Measurements from ENCODE around the gene IGFLR1. TPM values are rescaled to one million over a fixed set of nuclear protein-coding genes. Genes with fewer than 3 reads are reported as not detected.

Gene IGFLR1
- total and polyA plus RNA-seq, 2 of the 8 experiments (the other 6 are each of a cell fraction or from before 2014, with no cell fraction given): 8.4 to 28.9 TPM

- peak; percentile 99 for TF ChIP-seq CTCF (IDR thresholded peaks at IDR 0.05; ENCODE audit: control extremely low read depth in 1 of 3, insufficient read depth in 1 of 3, low read depth in 1 of 3, low read length in 3 of 3)
- TF ChIP-seq TAF1 (IDR thresholded peaks at IDR 0.05; ENCODE audit: low read depth, low read length): no peak
- no peak for TF ChIP-seq POU5F1 (IDR thresholded peaks at IDR 0.05; ENCODE audit: low read depth, low read length)
- no peak for TF ChIP-seq CTBP2 (IDR thresholded peaks at IDR 0.05; ENCODE audit: borderline replicate concordance, insufficient read depth, insufficient read length, low read length)
- TF ChIP-seq CHD1 (IDR thresholded peaks at IDR 0.05; ENCODE audit: low read depth, low read length): no peak
- TF ChIP-seq HDAC6 (IDR thresholded peaks at IDR 0.05; ENCODE audit: low read depth, low read length): no peak
- TF ChIP-seq GABPA (IDR thresholded peaks at IDR 0.05; ENCODE audit: borderline replicate concordance, insufficient read depth, low read length): no peak; the same call in 1 of the 2 replicates
- no peak for TF ChIP-seq EP300 (IDR thresholded peaks at IDR 0.05; ENCODE audit: borderline replicate concordance in 1 of 2, low read depth in 2 of 2, low read length in 2 of 2)
Observed at GRCh38 chr19:35693835-35694599, 48.2 kb downstream of the IGFLR1 start (continued).

All from H1 (cell line).